Thyroid gland (tissue), 4 donors: ENCODE results near the gene PARP6. TPM values are rescaled to one million over a fixed set of nuclear protein-coding genes. Genes with fewer than 3 reads are reported as not detected.

Experiments used
- DNase-seq, 2 donors: peaks; one replicate each; pipeline ENCODE4 v3.0.0-alpha.2; 2019
- H3K27ac ChIP-seq, 3 donors: fragments of 200-600 bp; sonication (generic); 1 replicate in 2 of 3; 2 replicates in 1 of 3; pipeline ENCODE4 v1.5.1; 2016 to 2019; ENCODE audit warnings: mild to moderate bottlenecking in 1 of 3, moderate library complexity in 1 of 3
- H3K27me3 ChIP-seq: fragments of 200-600 bp; sonication (generic); one replicate; pipeline ENCODE4 v1.5.1; 2019
- H3K36me3 ChIP-seq, 2 donors: fragments of 200-600 bp; sonication (generic); one replicate each; pipeline ENCODE4 v1.5.1; 2016 to 2019
- H3K4me1 ChIP-seq, 2 donors: fragments of 200-600 bp; sonication (generic); one replicate each; pipeline ENCODE4 v1.5.1; 2017 to 2019
- H3K4me3 ChIP-seq, 3 donors: fragments of 200-600 bp; sonication (generic); replicated peaks in 1 of 3; 1 replicate in 2 of 3; 2 replicates in 1 of 3; pipeline ENCODE4 v1.5.1; 2016; ENCODE audit warnings: mild to moderate bottlenecking in 1 of 3
- H3K9me3 ChIP-seq: fragments of 200-600 bp; sonication (generic); one replicate; pipeline ENCODE4 v1.5.1; 2017
- CTCF ChIP-seq, 6 experiments: fragments of 200-600 bp in 3 of 6; fragments of 450-650 bp in 3 of 6; sonication (generic) in 3 of 6; IDR thresholded peaks; one replicate each; pipeline ENCODE4 v1.5.1; 2016 to 2019; ENCODE audit warnings: antibody characterized with exemption in 6 of 6, mild to moderate bottlenecking in 2 of 6, inconsistent platforms in 1 of 6, moderate library complexity in 1 of 6
- POLR2A ChIP-seq, 2 donors: fragments of 450-650 bp; IDR thresholded peaks; one replicate each; pipeline ENCODE4 v1.6.1; 2017; ENCODE audit warnings: antibody characterized with exemption in 2 of 2, mild to moderate bottlenecking in 2 of 2, moderate library complexity in 1 of 2
- WGBS, 2 donors: methylation state at CpG; one replicate each; pipeline ENCODE4 v1.1.5; 2017; 5-methylcytosine and 5-hydroxymethylcytosine counted together
- intact Hi-C: fragments of 100-400 bp; cut with DNase I; formaldehyde crosslinking; loops from one replicate; pipeline ENCODE4 v1.15.1; 2023
- total RNA-seq, 4 donors: library from RNA; depleted of rRNA; stranded (reverse); fragments of >200 nt; gene quantifications; one replicate each; pipeline ENCODE4 v1.2.3, GENCODE V29; 2016

PARP6 gene
- total RNA-seq, 4 donors from 2014 or later: 54.2 to 98.0 (median 70.4) TPM

DNA sequence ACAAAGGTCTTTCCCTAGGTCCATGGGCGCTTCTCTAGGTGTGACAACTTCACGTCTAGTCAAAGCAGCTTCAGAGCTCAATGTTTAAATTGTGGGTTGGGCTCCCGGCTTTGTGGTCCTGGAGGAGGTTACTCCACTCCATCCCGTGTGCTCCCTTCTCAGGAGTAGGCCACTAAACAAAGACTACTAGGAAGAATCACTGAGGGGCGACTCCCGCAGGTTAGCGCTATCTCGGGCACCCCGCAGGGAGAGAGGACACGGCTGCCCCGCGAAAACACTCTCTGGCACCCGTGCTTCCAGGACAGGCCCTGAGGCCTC is 500 bp downstream of the PARP6 start:
- Histone ChIP-seq H3K9me3 (no peaks in the 10 kb centered on the region), H3K27ac (peak overlapping the region; percentile 52 to 81 (median 78)), H3K27me3 (no peaks in the 10 kb centered on the region), H3K4me3 (peak overlapping the region; percentile 57 to 88 (median 80)), H3K36me3 (peaks cover under 1 to 5% of the 10 kb centered on the region in 2 donors), H3K4me1 (peaks cover 9 to 21% of the 10 kb centered on the region in 2 donors)
- no peak for DNase-seq
- intact Hi-C loops: loop anchor here (5.0 kb wide), 1 partner anchor 70 kb away; no protein-coding TSS in a partner anchor
- 4 to 7% methylated on average over 4 to 13 of the region's 13 CpGs for WGBS, 2 donors
- TF ChIP-seq POLR2A (IDR thresholded peaks at IDR 0.05) (no peak), CTCF (IDR thresholded peaks at IDR 0.05) (no peak)

- no peaks in the 10 kb centered on the region for H3K27me3 ChIP-seq
- intact Hi-C loops: loop anchor here (5.0 kb wide), 1 partner anchor 69 kb away; no protein-coding TSS in a partner anchor
- H3K27ac ChIP-seq: no peak overlapping the region
- 74 to 80% methylated on average over 4 of the region's 4 CpGs for WGBS, 2 donors
- H3K9me3 ChIP-seq: no peaks in the 10 kb centered on the region
- H3K4me1 ChIP-seq: peaks cover 9 to 21% of the 10 kb centered on the region in 2 donors
- peaks cover 7 to 11% of the 10 kb centered on the region in 2 donors for H3K36me3 ChIP-seq
- no peak for DNase-seq
- TF ChIP-seq POLR2A (IDR thresholded peaks at IDR 0.05): no peak
- no peak for TF ChIP-seq CTCF (IDR thresholded peaks at IDR 0.05)
- peak overlapping the region in 1 of 3 donors; percentile 80 for H3K4me3 ChIP-seq
Observed at GRCh38 chr15:72271221-72271620, 1.1 kb downstream of the PARP6 start.

DNA sequence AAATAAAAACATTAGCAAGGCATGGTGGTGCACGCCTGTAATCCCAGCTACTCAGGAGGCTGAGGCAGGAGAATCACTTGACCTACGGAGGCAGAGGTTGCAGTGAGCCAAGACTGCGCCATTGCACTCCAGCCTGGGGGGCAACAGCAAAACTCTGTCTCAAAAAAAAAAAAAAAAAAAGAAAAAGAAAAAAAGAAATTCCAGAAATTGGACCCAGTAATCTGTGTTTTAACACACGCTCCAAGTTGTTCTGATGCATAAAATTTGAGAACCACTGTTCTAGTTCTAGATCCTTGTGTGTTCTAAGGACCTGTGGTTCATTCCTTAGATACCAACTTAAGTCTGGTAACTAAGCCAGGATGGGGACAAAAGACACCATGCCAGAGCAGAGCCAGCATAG is 2.6 kb downstream of the PARP6 start:
- H3K36me3 ChIP-seq: peaks cover 22 to 25% of the 10 kb centered on the region in 2 donors
- TF ChIP-seq CTCF (IDR thresholded peaks at IDR 0.05) (no peak), POLR2A (IDR thresholded peaks at IDR 0.05) (no peak)
- WGBS, 2 donors: 93 to 98% methylated on average over 4 of the region's 4 CpGs
- peaks cover 9 to 21% of the 10 kb centered on the region in 2 donors for H3K4me1 ChIP-seq
- intact Hi-C loops: loop anchor here (5.0 kb wide), 1 partner anchor 67 kb away; no protein-coding TSS in a partner anchor
- no peak overlapping the region for H3K4me3 ChIP-seq
- H3K27ac ChIP-seq: no peak overlapping the region
- no peaks in the 10 kb centered on the region for H3K9me3 ChIP-seq
- H3K27me3 ChIP-seq: no peaks in the 10 kb centered on the region
- DNase-seq: no peak

DNA sequence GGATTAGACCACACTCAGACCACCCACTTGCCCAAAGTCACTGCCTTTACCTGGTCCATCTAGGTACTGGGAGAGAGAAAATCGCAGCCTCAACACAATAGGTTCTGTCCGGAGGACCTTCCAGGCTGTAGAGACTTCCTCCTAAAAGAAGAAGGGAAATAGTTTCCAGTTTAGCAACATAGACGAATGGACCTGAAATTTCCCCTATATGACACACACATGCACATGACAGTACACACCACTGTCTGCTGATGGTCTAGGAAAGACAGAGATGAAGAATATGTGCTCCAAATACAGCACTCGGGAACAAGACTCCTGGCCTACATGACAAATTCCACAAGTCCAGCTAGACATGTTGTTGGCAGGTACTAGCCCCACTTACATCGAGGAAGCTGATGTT is 7.3 kb downstream of the PARP6 start:
- H3K4me3 ChIP-seq: no peak overlapping the region
- no peak for DNase-seq
- H3K27ac ChIP-seq: no peak overlapping the region
- H3K36me3 ChIP-seq: peaks cover 66 to 70% of the 10 kb centered on the region in 2 donors
- WGBS, 2 donors: 96 to 97% methylated on average over 5 of the region's 5 CpGs
- H3K9me3 ChIP-seq: no peaks in the 10 kb centered on the region
- H3K27me3 ChIP-seq: no peaks in the 10 kb centered on the region
- intact Hi-C loops: no loop called here
- TF ChIP-seq CTCF (IDR thresholded peaks at IDR 0.05) (no peak), POLR2A (IDR thresholded peaks at IDR 0.05) (no peak)
- no peaks in the 10 kb centered on the region for H3K4me1 ChIP-seq

- no peak for DNase-seq
- WGBS, 2 donors: 96 to 97% methylated on average over 10 of the region's 10 CpGs
- H3K36me3 ChIP-seq: peaks cover 65 to 86% of the 10 kb centered on the region in 2 donors
- intact Hi-C loops: no loop called here
- no peak overlapping the region for H3K27ac ChIP-seq
- H3K9me3 ChIP-seq: no peaks in the 10 kb centered on the region
- no peaks in the 10 kb centered on the region for H3K27me3 ChIP-seq
- TF ChIP-seq POLR2A (IDR thresholded peaks at IDR 0.05) (no peak), CTCF (IDR thresholded peaks at IDR 0.05) (no peak)
- no peak overlapping the region for H3K4me3 ChIP-seq
- H3K4me1 ChIP-seq: no peaks in the 10 kb centered on the region
Observed at GRCh38 chr15:72252663-72253299, 19.6 kb downstream of the PARP6 start.
